Fibroblast of pulmonary artery (primary cell): ENCODE data around the gene GOLM1.
A peak's percentile ranks its signal among the peaks of the same experiment; 100 is the strongest.

Source experiments
- DNase-seq: peaks from one replicate; pipeline ENCODE4 v3.0.0-alpha.2; 2010; ENCODE audit warnings: low read depth
- H3K4me3 ChIP-seq: replicated peaks from 2 replicates; pipeline ENCODE4 v1.5.1; 2011; ENCODE audit warnings: low read depth, mild to moderate bottlenecking, control low read depth, low read length, moderate library complexity
- CTCF ChIP-seq: IDR thresholded peaks from 2 replicates; pipeline ENCODE4 v1.5.1; 2011; ENCODE audit warnings: mild to moderate bottlenecking, control low read depth, low read length, inconsistent platforms; ENCODE audit errors: missing control alignments

GOLM1 gene

DNA sequence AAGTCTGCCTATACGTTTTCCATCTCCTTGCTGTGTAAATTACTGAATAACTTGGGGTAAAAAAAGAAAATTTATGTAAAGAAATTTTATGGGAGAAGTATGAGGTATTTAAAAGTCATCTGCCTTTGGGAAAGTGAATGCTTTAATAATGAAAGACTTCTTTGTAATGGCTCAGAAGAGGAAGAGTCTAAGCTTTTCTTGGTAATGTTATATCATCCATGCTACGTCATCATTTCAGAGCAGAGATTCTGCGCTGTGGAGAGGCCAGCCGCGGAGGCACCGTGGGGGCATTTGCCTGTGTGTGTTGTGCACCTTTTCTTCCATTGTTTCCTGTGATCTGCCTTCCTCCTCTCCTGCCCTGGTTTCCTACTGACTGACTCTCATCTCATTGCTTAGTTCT, 78.2 kb downstream of the GOLM1 start:
- DNase-seq: no peak
- H3K4me3 ChIP-seq: no peak overlapping the region
- no peak for TF ChIP-seq CTCF

GRCh38 chr9:86020731-86021130, 78.6 kb downstream of the GOLM1 start:
- no peak for TF ChIP-seq CTCF
- DNase-seq: no peak
- H3K4me3 ChIP-seq: no peak overlapping the region

DNA sequence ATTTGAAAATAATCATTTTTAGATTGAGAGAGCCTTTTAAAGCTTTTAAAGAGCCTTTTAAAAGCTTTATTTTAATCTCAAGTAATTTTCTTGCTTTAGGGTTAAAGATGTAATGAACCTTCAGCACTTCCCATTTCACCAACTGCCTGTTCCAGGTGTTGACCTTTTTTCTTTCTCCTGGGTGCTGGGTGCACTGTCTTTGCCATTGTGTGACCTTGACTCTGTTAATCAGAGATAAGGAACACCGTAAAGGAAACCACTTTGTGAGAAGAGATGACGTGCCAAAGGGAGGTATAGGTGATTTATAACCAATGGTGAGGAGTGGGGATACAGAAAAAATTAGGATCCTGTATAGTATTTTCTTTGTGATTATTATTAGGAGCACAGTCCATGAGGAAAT, 90.2 kb downstream of the GOLM1 start:
- DNase-seq: no peak
- H3K4me3 ChIP-seq: no peak overlapping the region
- TF ChIP-seq CTCF: no peak

GRCh38 chr9:86005253-86005775, 94.0 kb downstream of the GOLM1 start:
- no peak for DNase-seq
- no peak for TF ChIP-seq CTCF
- no peak overlapping the region for H3K4me3 ChIP-seq

GRCh38 chr9:85995599-85995998, 103.8 kb downstream of the GOLM1 start:
- TF ChIP-seq CTCF: no peak
- DNase-seq: no peak

GRCh38 chr9:85995097-85995496, 104.3 kb downstream of the GOLM1 start:
- no peak for DNase-seq
- no peak for TF ChIP-seq CTCF
- no peak overlapping the region for H3K4me3 ChIP-seq

More at GRCh38 chr9:85995599-85995998, 103.8 kb downstream of the GOLM1 start:
- no peak overlapping the region for H3K4me3 ChIP-seq

- no peak overlapping the region for H3K4me3 ChIP-seq
- TF ChIP-seq CTCF: no peak
- peak; percentile 6 for DNase-seq
These were observed 105.2 kb downstream of the GOLM1 start for GRCh38 chr9:85994191-85994590.
